Smooth muscle cell (in vitro differentiated cells): ENCODE results near the gene PDZD4. TPM values are rescaled to one million over a fixed set of nuclear protein-coding genes. Genes with fewer than 3 reads are reported as not detected.

ENCODE experiments used
- DNase-seq: peaks from one replicate; lab custom pipeline; 2025; ENCODE audit not compliant: unreplicated experiment; lab: John Stamatoyannopoulos, UW
- H2AFZ ChIP-seq: fragments of 200-600 bp; sonication (generic); 2 replicates; pipeline ENCODE4 v1.6.0; 2016; ENCODE audit warnings: antibody characterized with exemption, low read depth, mild to moderate bottlenecking
- H3F3A ChIP-seq: fragments of 200-600 bp; sonication (generic); 2 replicates; pipeline ENCODE4 v1.6.0; 2017; ENCODE audit warnings: antibody characterized with exemption, low read depth
- H3K27ac ChIP-seq: fragments of 200-600 bp; sonication (generic); 2 replicates; pipeline ENCODE4 v1.5.1; 2016; ENCODE audit warnings: low read depth, mild to moderate bottlenecking
- H3K27me3 ChIP-seq: fragments of 200-600 bp; sonication (generic); 2 replicates; pipeline ENCODE4 v1.6.1; 2016; ENCODE audit warnings: low read depth, mild to moderate bottlenecking
- H3K36me3 ChIP-seq: fragments of 200-600 bp; sonication (generic); 2 replicates; pipeline ENCODE4 v1.5.1; 2016; ENCODE audit warnings: low read depth
- H3K4me1 ChIP-seq: fragments of 200-600 bp; sonication (generic); 2 replicates; pipeline ENCODE4 v1.5.1; 2016; ENCODE audit warnings: low read depth
- H3K4me2 ChIP-seq: fragments of 200-600 bp; sonication (generic); 2 replicates; pipeline ENCODE4 v1.6.0; 2016; ENCODE audit warnings: mild to moderate bottlenecking
- H3K4me3 ChIP-seq: fragments of 200-600 bp; sonication (generic); 2 replicates; pipeline ENCODE4 v1.5.1; 2016; ENCODE audit warnings: mild to moderate bottlenecking
- H3K79me2 ChIP-seq: fragments of 200-600 bp; sonication (generic); 2 replicates; pipeline ENCODE4 v1.6.0; 2016; ENCODE audit warnings: low read depth, mild to moderate bottlenecking
- H3K9ac ChIP-seq: fragments of 200-600 bp; sonication (generic); 2 replicates; pipeline ENCODE4 v1.6.0; 2016; ENCODE audit warnings: low read depth
- H3K9me3 ChIP-seq: fragments of 200-600 bp; sonication (generic); replicated peaks from 2 replicates; pipeline ENCODE4 v1.5.1; 2016; ENCODE audit warnings: low read depth
- H4K20me1 ChIP-seq: fragments of 200-600 bp; sonication (generic); 2 replicates; pipeline ENCODE4 v1.6.0; 2016; ENCODE audit warnings: low read depth
- WGBS: methylation state at CpG from one replicate; pipeline ENCODE4 v1.1.7; 2016; ENCODE audit warnings: low lambda C conversion rate; 5-methylcytosine and 5-hydroxymethylcytosine counted together
- polyA plus RNA-seq: library from polyadenylated mRNA; unstranded; fragments of >200 nt; fragmentation: Nextera tagmentation; extraction: Ambion mirVana; gene quantifications from 2 replicates; pipeline ENCODE4 v1.2.1, GENCODE V29; 2016
- total RNA-seq: library from RNA; depleted of rRNA; stranded (reverse); fragments of >200 nt; gene quantifications from 2 replicates; pipeline ENCODE4 v1.2.3, GENCODE V29; 2014
- TF ChIP-seq, protein P1 (sequence below): fragments of 200-600 bp; sonication (generic); IDR thresholded peaks from 2 replicates; pipeline ENCODE4 v1.5.1; 2017; ENCODE audit warnings: borderline replicate concordance, mild to moderate bottlenecking, antibody characterized with exemption; ENCODE audit not compliant: insufficient read depth, poor library complexity, severe bottlenecking

PDZD4 gene
- total and polyA plus RNA-seq, 2 experiments from 2014 or later: 2.3 to 3.1 TPM

GRCh38 chrX:153875391-153876111 lies 45.2 kb upstream of the PDZD4 start:
- Histone ChIP-seq H3K27ac (no peak overlapping the region), H3K4me1 (no peaks in the 10 kb centered on the region), H4K20me1 (peaks cover 67% of the 10 kb centered on the region), H3K36me3 (no peaks in the 10 kb centered on the region), H3K4me2 (no peak overlapping the region), H3K27me3 (no peaks in the 10 kb centered on the region), H3K9me3 (no peaks in the 10 kb centered on the region), H3K4me3 (no peak overlapping the region), H2AFZ (no peak overlapping the region), H3F3A (no peaks in the 10 kb centered on the region), H3K9ac (no peak overlapping the region), H3K79me2 (no peaks in the 10 kb centered on the region)
- DNase-seq: peak; percentile 23
- TF ChIP-seq, protein P1, sequence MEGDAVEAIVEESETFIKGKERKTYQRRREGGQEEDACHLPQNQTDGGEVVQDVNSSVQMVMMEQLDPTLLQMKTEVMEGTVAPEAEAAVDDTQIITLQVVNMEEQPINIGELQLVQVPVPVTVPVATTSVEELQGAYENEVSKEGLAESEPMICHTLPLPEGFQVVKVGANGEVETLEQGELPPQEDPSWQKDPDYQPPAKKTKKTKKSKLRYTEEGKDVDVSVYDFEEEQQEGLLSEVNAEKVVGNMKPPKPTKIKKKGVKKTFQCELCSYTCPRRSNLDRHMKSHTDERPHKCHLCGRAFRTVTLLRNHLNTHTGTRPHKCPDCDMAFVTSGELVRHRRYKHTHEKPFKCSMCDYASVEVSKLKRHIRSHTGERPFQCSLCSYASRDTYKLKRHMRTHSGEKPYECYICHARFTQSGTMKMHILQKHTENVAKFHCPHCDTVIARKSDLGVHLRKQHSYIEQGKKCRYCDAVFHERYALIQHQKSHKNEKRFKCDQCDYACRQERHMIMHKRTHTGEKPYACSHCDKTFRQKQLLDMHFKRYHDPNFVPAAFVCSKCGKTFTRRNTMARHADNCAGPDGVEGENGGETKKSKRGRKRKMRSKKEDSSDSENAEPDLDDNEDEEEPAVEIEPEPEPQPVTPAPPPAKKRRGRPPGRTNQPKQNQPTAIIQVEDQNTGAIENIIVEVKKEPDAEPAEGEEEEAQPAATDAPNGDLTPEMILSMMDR: no peak
- 42% methylated on average over 23 of the region's 42 CpGs for WGBS

DNA sequence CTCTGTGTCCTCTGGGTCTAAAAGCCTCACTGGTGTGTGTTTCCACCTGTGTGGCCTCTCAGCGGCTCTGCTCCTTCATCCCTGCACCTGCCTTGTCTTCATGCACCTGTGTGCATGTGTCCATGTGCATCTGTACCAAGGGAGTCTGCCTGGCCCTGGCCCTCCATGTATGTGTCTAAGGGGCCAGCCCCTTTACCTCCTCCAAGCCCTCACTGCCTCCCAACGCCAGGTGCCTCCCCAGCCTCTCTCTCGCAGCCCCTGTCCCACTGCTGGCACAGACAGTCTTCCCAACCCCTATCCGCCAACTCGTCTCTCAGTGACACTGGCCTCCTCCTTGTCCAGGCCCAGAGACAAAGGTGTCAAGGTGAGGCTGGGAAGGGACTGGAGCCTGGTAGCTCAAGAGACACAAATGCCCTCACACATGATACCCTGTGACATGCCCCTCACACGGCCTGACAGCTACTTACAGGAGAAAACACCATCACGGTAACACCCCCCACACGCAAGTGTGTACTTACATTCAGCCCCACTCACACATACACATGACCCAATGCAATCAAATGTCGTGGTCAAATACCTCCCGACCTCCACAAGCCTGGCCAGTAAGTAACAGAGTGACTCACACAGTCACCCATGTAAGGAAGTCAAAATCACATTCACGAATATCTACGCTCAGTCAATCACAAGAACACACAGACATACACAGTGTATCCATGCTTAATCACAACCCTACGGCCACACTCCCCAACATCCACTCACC lies 44.2 kb upstream of the PDZD4 start:
- no peaks in the 10 kb centered on the region for H3K4me1 ChIP-seq
- H3K27ac ChIP-seq: no peak overlapping the region
- no peaks in the 10 kb centered on the region for H3K36me3 ChIP-seq
- H3K9me3 ChIP-seq: no peaks in the 10 kb centered on the region
- TF ChIP-seq, protein P1: no peak
- no peak overlapping the region for H2AFZ ChIP-seq
- no peak overlapping the region for H3K9ac ChIP-seq
- H3F3A ChIP-seq: no peaks in the 10 kb centered on the region
- H3K79me2 ChIP-seq: no peaks in the 10 kb centered on the region
- no peak overlapping the region for H3K4me3 ChIP-seq
- no peak overlapping the region for H3K4me2 ChIP-seq
- H4K20me1 ChIP-seq: peaks cover 62% of the 10 kb centered on the region
- WGBS: 73% methylated on average over 13 of the region's 13 CpGs
- no peaks in the 10 kb centered on the region for H3K27me3 ChIP-seq
- DNase-seq: no peak

- Histone ChIP-seq H3K79me2 (no peaks in the 10 kb centered on the region), H3K27me3 (no peaks in the 10 kb centered on the region), H3F3A (no peaks in the 10 kb centered on the region), H2AFZ (no peak overlapping the region), H3K9ac (no peak overlapping the region), H3K4me1 (no peaks in the 10 kb centered on the region), H3K9me3 (no peaks in the 10 kb centered on the region), H3K4me3 (no peak overlapping the region), H4K20me1 (peaks cover 62% of the 10 kb centered on the region), H3K36me3 (no peaks in the 10 kb centered on the region), H3K27ac (no peak overlapping the region), H3K4me2 (no peak overlapping the region)
- DNase-seq: no peak
- 81% methylated on average over 3 of the region's 3 CpGs for WGBS
- TF ChIP-seq, protein P1: no peak
Observed at GRCh38 chrX:153874085-153874365, 43.7 kb upstream of the PDZD4 start.
